GM23338 (cell line): Measurements from ENCODE around the gene RBM42. TPM values are rescaled to one million over a fixed set of nuclear protein-coding genes. Genes with fewer than 3 reads are reported as not detected.

Experiments
- ATAC-seq: fragments of 200-7000 bp; cut with Tn5 transposase; 3 replicates; pipeline ENCODE4 v1.9.1; 2020
- DNase-seq: peaks from one replicate; pipeline ENCODE4 v3.0.0-alpha.2; 2015; ENCODE audit warnings: low spot score
- H2AFZ ChIP-seq: fragments of 200-600 bp; sonication (generic); 2 replicates; pipeline ENCODE4 v1.8.0; 2016; ENCODE audit warnings: antibody characterized with exemption, mild to moderate bottlenecking, moderate library complexity
- H3F3A ChIP-seq: fragments of 200-600 bp; sonication (generic); replicated peaks from 2 replicates; pipeline ENCODE4 v1.8.0; 2017; ENCODE audit warnings: antibody characterized with exemption, mixed run types, low read depth
- H3K27ac ChIP-seq: fragments of 200-600 bp; sonication (generic); 2 replicates; pipeline ENCODE4 v1.6.1; 2016; ENCODE audit warnings: low read depth
- H3K27me3 ChIP-seq: fragments of 200-600 bp; sonication (generic); 2 replicates; pipeline ENCODE4 v1.8.0; 2016; ENCODE audit warnings: mild to moderate bottlenecking, mixed run types, moderate library complexity; ENCODE audit not compliant: insufficient read depth
- H3K36me3 ChIP-seq: fragments of 200-600 bp; sonication (generic); 2 replicates; pipeline ENCODE4 v1.8.0; 2016; ENCODE audit warnings: mild to moderate bottlenecking; ENCODE audit not compliant: insufficient read depth
- H3K4me1 ChIP-seq: fragments of 200-600 bp; sonication (generic); 2 replicates; pipeline ENCODE4 v1.8.0; 2016; ENCODE audit warnings: mild to moderate bottlenecking, moderate library complexity; ENCODE audit not compliant: insufficient read depth
- H3K4me2 ChIP-seq: fragments of 200-600 bp; sonication (generic); 2 replicates; pipeline ENCODE4 v1.7.1; 2017; ENCODE audit warnings: mixed run types
- H3K4me3 ChIP-seq: fragments of 200-600 bp; sonication (generic); 2 replicates; pipeline ENCODE4 v1.6.1; 2016; ENCODE audit warnings: mixed run types
- H3K79me2 ChIP-seq: fragments of 200-600 bp; sonication (generic); replicated peaks from 2 replicates; pipeline ENCODE4 v1.8.0; 2017; ENCODE audit warnings: mild to moderate bottlenecking; ENCODE audit not compliant: insufficient read depth
- H3K9me2 ChIP-seq: fragments of 200-600 bp; sonication (generic); 2 replicates; pipeline ENCODE4 v1.8.0; 2017; ENCODE audit not compliant: insufficient read depth
- H4K20me1 ChIP-seq: fragments of 200-600 bp; sonication (generic); replicated peaks from 2 replicates; pipeline ENCODE4 v1.8.0; 2017; ENCODE audit warnings: mild to moderate bottlenecking; ENCODE audit not compliant: insufficient read depth
- H3K27ac Mint-ChIP-seq: 2 replicates; pipeline ENCODE4 v1.8.0; 2020; ENCODE audit warnings: inconsistent platforms, mild to moderate bottlenecking, moderate library complexity, mixed read lengths
- H3K27me3 Mint-ChIP-seq: 3 replicates; pipeline ENCODE4 v1.8.0; 2022; ENCODE audit warnings: low read depth, mild to moderate bottlenecking, moderate library complexity, mixed read lengths, inconsistent platforms; ENCODE audit not compliant: insufficient read depth, poor library complexity
- H3K36me3 Mint-ChIP-seq: 3 replicates; pipeline ENCODE4 v1.8.0; 2021; ENCODE audit warnings: low read depth, mild to moderate bottlenecking, inconsistent platforms, moderate library complexity, mixed read lengths
- H3K4me1 Mint-ChIP-seq: 3 replicates; pipeline ENCODE4 v1.8.0; 2020; ENCODE audit warnings: mild to moderate bottlenecking, inconsistent platforms, mixed read lengths
- H3K4me3 Mint-ChIP-seq: 3 replicates; pipeline ENCODE4 v1.8.0; 2021; ENCODE audit warnings: moderate library complexity, mild to moderate bottlenecking, inconsistent platforms, mixed read lengths
- H3K9me3 Mint-ChIP-seq: 3 replicates; pipeline ENCODE4 v1.8.0; 2020; ENCODE audit warnings: moderate library complexity, mild to moderate bottlenecking, inconsistent platforms, mixed read lengths
- ETS1 ChIP-seq: IDR thresholded peaks from 2 replicates; pipeline ENCODE4 v1.6.1; 2016; ENCODE audit warnings: antibody characterized with exemption
- EZH2 ChIP-seq: fragments of 200-600 bp; sonication (generic); IDR thresholded peaks from one replicate; pipeline ENCODE4 v1.8.0; 2017; ENCODE audit warnings: antibody characterized with exemption, mild to moderate bottlenecking, low read depth; ENCODE audit not compliant: unreplicated experiment
- EZH2phosphoT487 ChIP-seq: fragments of 200-600 bp; sonication (generic); IDR thresholded peaks from one replicate; pipeline ENCODE4 v1.8.1; 2018; ENCODE audit warnings: antibody characterized with exemption; ENCODE audit not compliant: unreplicated experiment
- JUNB ChIP-seq: IDR thresholded peaks from one replicate; pipeline ENCODE4 v1.6.1; 2016; ENCODE audit warnings: antibody characterized with exemption; ENCODE audit not compliant: unreplicated experiment
- POLR2AphosphoS5 ChIP-seq: IDR thresholded peaks from 2 replicates; pipeline ENCODE4 v1.6.1; 2016; ENCODE audit warnings: antibody characterized with exemption, low read depth
- REST ChIP-seq: IDR thresholded peaks from one replicate; pipeline ENCODE4 v1.6.1; 2018; ENCODE audit warnings: antibody characterized with exemption; ENCODE audit not compliant: unreplicated experiment
- STAT1 ChIP-seq: IDR thresholded peaks from one replicate; pipeline ENCODE4 v1.6.1; 2016; ENCODE audit warnings: antibody characterized with exemption; ENCODE audit not compliant: unreplicated experiment
- ZNF462 ChIP-seq: fragments of 250-450 bp; sonication (Bioruptor Pico); IDR thresholded peaks from 2 replicates; pipeline ENCODE4 v1.5.0; 2020; ENCODE audit warnings: mild to moderate bottlenecking, moderate library complexity
- polyA plus RNA-seq: library from polyadenylated mRNA; unstranded; fragments of >200 nt; fragmentation: Nextera tagmentation; extraction: Ambion mirVana; gene quantifications from 2 replicates; pipeline ENCODE4 v1.2.1, GENCODE V29; 2016
- total RNA-seq: library from RNA; depleted of rRNA; stranded (reverse); fragments of >200 nt; shearing (Covaris generic); gene quantifications from 2 replicates; pipeline ENCODE4 v1.2.3, GENCODE V29; 2014

Gene RBM42
- total and polyA plus RNA-seq, 2 experiments from 2014 or later: 74.7 to 82.9 TPM

- Histone ChIP-seq H3K9me2 (no peaks in the 10 kb centered on the region), H3K4me3 (peak overlapping the region; percentile 78), H4K20me1 (no peaks in the 10 kb centered on the region), H3K79me2 (peaks cover 18% of the 10 kb centered on the region), H3K4me2 (peak overlapping the region; percentile 95), H3F3A (0 out of 2 replicates have a peak, but pooled peaks cover 8% of the 10 kb centered on the region), H2AFZ (peak overlapping the region; percentile 93), H3K36me3 (no peaks in the 10 kb centered on the region), H3K27ac (no peak overlapping the region), H3K27me3 (peaks cover 27% of the 10 kb centered on the region; the same call in 1 of the 2 replicates), H3K4me1 (peaks cover 26% of the 10 kb centered on the region)
- DNase-seq (peak; percentile 97), ATAC-seq (peak; percentile 19)
- TF ChIP-seq EZH2phosphoT487 (no peak), ETS1 (no peak), STAT1 (no peak), POLR2AphosphoS5 (peak; percentile 69), ZNF462 (no peak), REST (no peak), JUNB (no peak), EZH2 (no peak)
- no peaks in the 10 kb centered on the region; the same call in 2 of the 3 replicates for H3K36me3 Mint-ChIP-seq
- no peaks in the 10 kb centered on the region for H3K9me3 Mint-ChIP-seq
- peak overlapping the region; percentile 61; the same call in 1 of the 2 replicates for H3K27ac Mint-ChIP-seq
- H3K4me3 Mint-ChIP-seq: peak overlapping the region; percentile 83
- peaks cover 29% of the 10 kb centered on the region for H3K4me1 Mint-ChIP-seq
- peaks cover 28% of the 10 kb centered on the region for H3K27me3 Mint-ChIP-seq
Observed at GRCh38 chr19:35644987-35645679, 16.3 kb downstream of the RBM42 start.
